ENCODE results near the gene TMEM143.

The TMEM143 gene

GRCh38 chr19:48290771-48291488 is 72.8 kb downstream of the TMEM143 start:
- DNase-seq: peak; percentile 15 to 56

- DNase-seq: no peak
Measured at GRCh38 chr19:48290401-48290770, 73.4 kb downstream of the TMEM143 start.

- no peak for DNase-seq
Measured at GRCh38 chr19:48287748-48288147, 76.0 kb downstream of the TMEM143 start.

- no peak for DNase-seq
Measured at GRCh38 chr19:48284896-48285295, 78.8 kb downstream of the TMEM143 start.

- DNase-seq: no peak
Measured at GRCh38 chr19:48283908-48284307, 79.8 kb downstream of the TMEM143 start.
